PC-9 (cell line): ENCODE results near the gene AS3MT.

Source experiments
- EZH2 ChIP-seq: fragments of 200-600 bp; sonication (generic); IDR thresholded peaks from 2 replicates; pipeline ENCODE4 v1.8.0; 2017; ENCODE audit warnings: antibody characterized with exemption, low read depth
- TF ChIP-seq, protein P1 (sequence below): fragments of 200-600 bp; sonication (generic); conservative IDR thresholded peaks from 2 replicates; pipeline ENCODE4 v1.6.1; 2017; ENCODE audit warnings: mixed run types, antibody characterized with exemption, mild to moderate bottlenecking, moderate library complexity

DNA sequence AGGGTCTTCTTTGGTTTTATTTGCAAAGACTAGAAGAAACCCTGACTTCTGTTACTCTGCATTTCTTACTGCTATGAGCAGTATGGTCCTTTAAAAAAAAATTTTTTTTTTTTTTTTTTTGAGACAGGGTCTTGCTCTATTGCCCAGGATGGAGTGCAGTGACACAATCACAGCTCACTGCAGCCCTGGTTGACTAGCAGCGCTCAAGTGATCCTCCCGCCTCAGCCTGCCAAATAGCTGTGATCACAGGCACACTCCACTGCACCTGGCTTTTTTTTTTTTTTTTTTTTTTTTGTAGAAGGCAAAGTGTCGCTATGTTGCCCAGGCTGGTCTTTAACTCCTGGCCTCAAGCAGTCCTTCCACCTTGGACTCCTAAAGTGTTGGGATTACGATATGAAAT is 66.2 kb downstream of the AS3MT start:
- TF ChIP-seq, protein P1, sequence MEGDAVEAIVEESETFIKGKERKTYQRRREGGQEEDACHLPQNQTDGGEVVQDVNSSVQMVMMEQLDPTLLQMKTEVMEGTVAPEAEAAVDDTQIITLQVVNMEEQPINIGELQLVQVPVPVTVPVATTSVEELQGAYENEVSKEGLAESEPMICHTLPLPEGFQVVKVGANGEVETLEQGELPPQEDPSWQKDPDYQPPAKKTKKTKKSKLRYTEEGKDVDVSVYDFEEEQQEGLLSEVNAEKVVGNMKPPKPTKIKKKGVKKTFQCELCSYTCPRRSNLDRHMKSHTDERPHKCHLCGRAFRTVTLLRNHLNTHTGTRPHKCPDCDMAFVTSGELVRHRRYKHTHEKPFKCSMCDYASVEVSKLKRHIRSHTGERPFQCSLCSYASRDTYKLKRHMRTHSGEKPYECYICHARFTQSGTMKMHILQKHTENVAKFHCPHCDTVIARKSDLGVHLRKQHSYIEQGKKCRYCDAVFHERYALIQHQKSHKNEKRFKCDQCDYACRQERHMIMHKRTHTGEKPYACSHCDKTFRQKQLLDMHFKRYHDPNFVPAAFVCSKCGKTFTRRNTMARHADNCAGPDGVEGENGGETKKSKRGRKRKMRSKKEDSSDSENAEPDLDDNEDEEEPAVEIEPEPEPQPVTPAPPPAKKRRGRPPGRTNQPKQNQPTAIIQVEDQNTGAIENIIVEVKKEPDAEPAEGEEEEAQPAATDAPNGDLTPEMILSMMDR: no peak
- TF ChIP-seq EZH2: no peak
